OCI-LY3 (cell line): ENCODE data around the gene UNC93A.

Source experiments
- H2AFZ ChIP-seq: fragments of 200-600, 300-600 bp; shearing (Covaris generic); 2 replicates; pipeline ENCODE4 v1.6.0; 2014; ENCODE audit warnings: antibody characterized with exemption, low read depth, low read length
- H3K27ac ChIP-seq: fragments of 200-600, 300-600 bp; sonication (generic); 2 replicates; pipeline ENCODE4 v1.5.1; 2014; ENCODE audit warnings: mild to moderate bottlenecking, low read length, moderate library complexity, mixed read lengths
- H3K27me3 ChIP-seq: fragments of 200-600, 300-600 bp; sonication (generic); 2 replicates; pipeline ENCODE4 v1.6.1; 2014; ENCODE audit warnings: low read depth, low read length, mixed read lengths
- H3K36me3 ChIP-seq: fragments of 200-600, 300-600 bp; sonication (generic); replicated peaks from 2 replicates; pipeline ENCODE3; 2014; ENCODE audit warnings: low read depth, low read length, mixed read lengths
- H3K4me1 ChIP-seq: fragments of 300-600, 200-600 bp; sonication (generic); 2 replicates; pipeline ENCODE4 v1.6.1; 2014; ENCODE audit warnings: low read length, mixed read lengths
- H3K4me2 ChIP-seq: fragments of 200-600, 300-600 bp; sonication (generic); 2 replicates; pipeline ENCODE4 v1.6.1; 2014; ENCODE audit warnings: low read length, mixed read lengths
- H3K4me3 ChIP-seq: fragments of 300-600, 200-600 bp; sonication (generic); 2 replicates; pipeline ENCODE4 v1.5.1; 2014; ENCODE audit warnings: antibody characterized with exemption, mild to moderate bottlenecking, low read length, moderate library complexity
- H3K79me2 ChIP-seq: fragments of 300-600, 200-600 bp; shearing (Covaris generic); 2 replicates; pipeline ENCODE4 v1.6.1; 2014; ENCODE audit warnings: mild to moderate bottlenecking, low read length, mixed read lengths
- H3K9ac ChIP-seq: fragments of 300-600, 200-600 bp; shearing (Covaris generic); 2 replicates; pipeline ENCODE4 v1.6.0; 2014; ENCODE audit warnings: mild to moderate bottlenecking, low read length, moderate library complexity
- H3K9me3 ChIP-seq: fragments of 200-600, 300-600 bp; shearing (Covaris generic); 2 replicates; pipeline ENCODE4 v1.6.1; 2014; ENCODE audit warnings: low read length, mixed read lengths; ENCODE audit not compliant: insufficient read depth
- H4K20me1 ChIP-seq: fragments of 200-600, 300-600 bp; sonication (generic); 2 replicates; pipeline ENCODE4 v1.6.1; 2016; ENCODE audit warnings: low read length, mixed read lengths; ENCODE audit not compliant: insufficient read depth
- CTCF ChIP-seq: fragments of 200-600, 300-600 bp; sonication (generic); IDR thresholded peaks from 2 replicates; pipeline ENCODE4 v1.5.1; 2014; ENCODE audit warnings: antibody characterized with exemption, low read length, low read depth
- EZH2phosphoT487 ChIP-seq: fragments of 200-600 bp; shearing (Covaris generic); IDR thresholded peaks from 2 replicates; pipeline ENCODE4 v1.6.1; 2018; ENCODE audit warnings: antibody characterized with exemption, mixed run types, low read depth

UNC93A gene

GRCh38 chr6:167341038-167341583 lies 50.0 kb downstream of the UNC93A start:
- no peak overlapping the region for H2AFZ ChIP-seq
- no peak overlapping the region for H3K9ac ChIP-seq
- H4K20me1 ChIP-seq = no peaks in the 10 kb centered on the region
- H3K9me3 ChIP-seq = no peaks in the 10 kb centered on the region
- peaks cover 5% of the 10 kb centered on the region; the same call in 1 of the 2 replicates for H3K27me3 ChIP-seq
- no peak overlapping the region for H3K4me2 ChIP-seq
- no peaks in the 10 kb centered on the region for H3K36me3 ChIP-seq
- H3K27ac ChIP-seq = no peak overlapping the region
- no peak overlapping the region for H3K4me3 ChIP-seq
- H3K4me1 ChIP-seq = no peaks in the 10 kb centered on the region
- no peak for TF ChIP-seq CTCF
- no peak for TF ChIP-seq EZH2phosphoT487
- H3K79me2 ChIP-seq = no peaks in the 10 kb centered on the region

- H3K36me3 ChIP-seq = no peaks in the 10 kb centered on the region
These were observed 50.8 kb downstream of the UNC93A start for GRCh38 chr6:167341665-167342655.

GRCh38 chr6:167342879-167343610 lies 51.9 kb downstream of the UNC93A start:
- no peaks in the 10 kb centered on the region for H4K20me1 ChIP-seq
- peaks cover 5% of the 10 kb centered on the region; the same call in 1 of the 2 replicates for H3K27me3 ChIP-seq
- no peak overlapping the region for H3K27ac ChIP-seq
- H3K79me2 ChIP-seq = no peaks in the 10 kb centered on the region
- H3K9ac ChIP-seq = no peak overlapping the region
- no peaks in the 10 kb centered on the region for H3K36me3 ChIP-seq
- H2AFZ ChIP-seq = no peak overlapping the region
- H3K4me3 ChIP-seq = no peak overlapping the region
- no peak for TF ChIP-seq CTCF
- no peak for TF ChIP-seq EZH2phosphoT487
- H3K4me1 ChIP-seq = no peaks in the 10 kb centered on the region
- no peak overlapping the region for H3K4me2 ChIP-seq
- no peaks in the 10 kb centered on the region for H3K9me3 ChIP-seq

More at GRCh38 chr6:167341665-167342655, 50.8 kb downstream of the UNC93A start:
- no peaks in the 10 kb centered on the region for H4K20me1 ChIP-seq
- H3K9ac ChIP-seq = no peak overlapping the region
- no peak overlapping the region for H3K4me3 ChIP-seq
- no peaks in the 10 kb centered on the region for H3K4me1 ChIP-seq
- TF ChIP-seq EZH2phosphoT487 (no peak), CTCF (no peak)
- no peak overlapping the region for H3K4me2 ChIP-seq
- H3K79me2 ChIP-seq = no peaks in the 10 kb centered on the region
- no peaks in the 10 kb centered on the region for H3K9me3 ChIP-seq
- no peak overlapping the region for H3K27ac ChIP-seq
- peaks cover 5% of the 10 kb centered on the region; the same call in 1 of the 2 replicates for H3K27me3 ChIP-seq
- H2AFZ ChIP-seq = no peak overlapping the region
